ENCODE measurements around the gene ZNF385A. TPM values are rescaled to one million over a fixed set of nuclear protein-coding genes. Genes with fewer than 3 reads are reported as not detected.

The ZNF385A gene
- total and polyA plus RNA-seq, 2 of the 8 experiments (the other 6 are each of a cell fraction or from before 2014, with no cell fraction given): 5.2 to 14.3 TPM

DNA sequence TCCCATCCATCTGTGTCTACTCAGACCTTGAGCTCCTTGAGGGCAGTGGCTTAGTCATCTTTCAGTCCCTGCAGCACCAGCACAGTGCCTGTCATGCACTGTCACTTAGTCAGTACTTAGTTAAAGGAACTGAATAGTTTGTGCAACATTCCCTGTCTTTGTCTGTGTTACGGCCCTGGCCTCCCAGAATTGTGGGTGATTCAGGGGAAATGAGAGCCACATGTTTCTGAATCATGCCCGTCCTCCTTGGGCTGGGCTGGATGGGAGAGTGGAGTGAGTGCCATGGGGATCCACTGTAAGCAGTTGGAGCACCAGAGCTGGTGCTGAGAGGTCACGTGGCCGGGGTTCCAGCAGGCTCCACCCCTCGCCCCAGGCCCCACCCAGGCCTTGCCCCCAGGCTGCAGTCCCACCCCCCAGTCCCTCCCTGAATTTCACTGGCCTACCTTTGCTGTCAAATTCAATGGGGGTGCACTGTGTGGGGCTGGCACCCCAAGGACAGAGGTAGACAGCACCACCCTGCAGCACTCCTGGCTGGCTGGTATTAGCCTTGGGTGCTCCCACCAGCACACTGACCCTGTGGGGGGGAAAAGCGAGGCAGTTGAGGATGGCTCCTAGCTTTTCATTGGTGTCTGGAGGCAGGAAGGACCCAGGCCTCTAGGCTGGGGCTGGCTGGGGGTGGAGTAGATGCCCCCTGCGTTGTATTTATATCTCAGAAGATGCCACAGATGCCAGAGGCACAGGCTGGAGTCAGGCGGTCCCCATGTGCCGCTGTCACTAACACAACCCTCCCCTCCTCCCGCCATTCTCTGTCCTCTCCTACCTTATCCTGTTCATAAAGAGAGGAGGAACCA is 27.1 kb upstream of the ZNF385A start:
- no peak overlapping the region for H2AK5ac ChIP-seq (ENCODE audit: low read depth, low read length)
- H2AFZ ChIP-seq (ENCODE audit: low read length): no peak overlapping the region
- H3K23me2 ChIP-seq (ENCODE audit: low read depth, low read length): no peaks in the 10 kb centered on the region
- H3K18ac ChIP-seq (ENCODE audit: extremely low read depth, low read length): peak overlapping the region; percentile 38
- no peak overlapping the region for H3K4me2 ChIP-seq (ENCODE audit: insufficient read depth in 1 of 2, low read depth in 2 of 2, low read length in 2 of 2)
- H3K9me3 ChIP-seq (ENCODE audit: insufficient read depth in 2 of 2, low read depth in 1 of 2, low read length in 1 of 2): no peaks in the 10 kb centered on the region
- H2BK20ac ChIP-seq (ENCODE audit: low read length): no peak overlapping the region
- no peak overlapping the region for H2BK15ac ChIP-seq (ENCODE audit: low read length)
- 67% methylated on average over 7 of the region's 10 CpGs; no CpG with 5 or more reads in 1 of the 2 experiments for WGBS, 2 experiments (ENCODE audit: extremely low coverage in 1 of 2, insufficient coverage in 1 of 2, insufficient read length in 1 of 2, insufficient replicate concordance in 2 of 2, low coverage in 1 of 2, low lambda C conversion rate in 2 of 2, missing lambda C conversion rate in 1 of 2)
- H3K27me3 ChIP-seq (replicated peaks in 1 of 4; ENCODE audit: control insufficient read depth in 3 of 4, extremely low read depth in 1 of 4, insufficient read depth in 3 of 4, low read length in 3 of 4): no peaks in the 10 kb centered on the region
- no peaks in the 10 kb centered on the region for H3K79me2 ChIP-seq (ENCODE audit: control insufficient read depth in 1 of 2, insufficient read depth in 2 of 2, low read length in 2 of 2)
- no peak overlapping the region for H3K4me3 ChIP-seq (ENCODE audit: extremely low read depth in 1 of 4, insufficient read depth in 2 of 4, low read depth in 3 of 4, low read length in 4 of 4)
- H2BK120ac ChIP-seq (replicated peaks; ENCODE audit: low read depth, low read length): no peak overlapping the region
- no peak overlapping the region for H3K14ac ChIP-seq (ENCODE audit: insufficient read length)
- FAIRE-seq: no peak
- no peak overlapping the region for H3K56ac ChIP-seq (replicated peaks; ENCODE audit: insufficient read length, low read depth, low read length)
- H3K23ac ChIP-seq (ENCODE audit: insufficient read length): no peak overlapping the region
- TF ChIP-seq RXRA (IDR thresholded peaks at IDR 0.05; ENCODE audit: insufficient read depth, low read depth, low read length) (no peak), EZH2 (IDR thresholded peaks at IDR 0.05; ENCODE audit: low read depth, low read length, severe bottlenecking) (no peak)
- TF ChIP-seq, protein P1, sequence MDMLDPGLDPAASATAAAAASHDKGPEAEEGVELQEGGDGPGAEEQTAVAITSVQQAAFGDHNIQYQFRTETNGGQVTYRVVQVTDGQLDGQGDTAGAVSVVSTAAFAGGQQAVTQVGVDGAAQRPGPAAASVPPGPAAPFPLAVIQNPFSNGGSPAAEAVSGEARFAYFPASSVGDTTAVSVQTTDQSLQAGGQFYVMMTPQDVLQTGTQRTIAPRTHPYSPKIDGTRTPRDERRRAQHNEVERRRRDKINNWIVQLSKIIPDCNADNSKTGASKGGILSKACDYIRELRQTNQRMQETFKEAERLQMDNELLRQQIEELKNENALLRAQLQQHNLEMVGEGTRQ (IDR thresholded peaks at IDR 0.05; ENCODE audit: low read length): peak; percentile 72
- no peak overlapping the region for H4K5ac ChIP-seq (ENCODE audit: insufficient read length, low read depth, low read length)
- H3K4ac ChIP-seq (replicated peaks; ENCODE audit: insufficient read length, low read depth, low read length): no peak overlapping the region
- no peak overlapping the region for H4K8ac ChIP-seq (ENCODE audit: extremely low read depth, insufficient read depth, low read length)
- H2BK5ac ChIP-seq (ENCODE audit: low read depth, low read length): no peak overlapping the region
- DNase-seq (ENCODE audit: low read depth in 1 of 2, low spot score in 2 of 2): peak in 1 of 2 experiments; percentile 67
- H3K4me1 ChIP-seq (replicated peaks in 1 of 4; ENCODE audit: control insufficient read depth in 3 of 4, insufficient read depth in 4 of 4, low read length in 3 of 4): peaks cover 0 to 7% (median 0%) of the 10 kb centered on the region in 4 experiments; a peak in 2 of 7 replicates
- H4K20me1 ChIP-seq (replicated peaks in 1 of 2; ENCODE audit: control insufficient read depth in 1 of 2, insufficient read depth in 2 of 2, low read length in 2 of 2): peaks cover 2% of the 10 kb centered on the region in 2 experiments
- H3K79me1 ChIP-seq (ENCODE audit: low read depth, low read length): peaks cover 2% of the 10 kb centered on the region; the same call in 1 of the 2 replicates
- H2BK12ac ChIP-seq (ENCODE audit: low read depth, low read length): peak overlapping the region; percentile 63; the same call in 1 of the 2 replicates
- peaks cover 0 to 2% (median 0%) of the 10 kb centered on the region in 4 experiments; a peak in 3 of 8 replicates for H3K36me3 ChIP-seq (ENCODE audit: control insufficient read depth in 2 of 4, insufficient read depth in 4 of 4, low read length in 3 of 4)
- H3K9ac ChIP-seq (replicated peaks in 1 of 4; ENCODE audit: extremely low read depth in 1 of 4, low read depth in 3 of 4, low read length in 3 of 4): peak overlapping the region in 1 of 4 experiments; percentile 24; a peak in 1 of 7 replicates
- CTCF ChIA-PET (ENCODE audit: partially characterized antibody): interaction anchor here (0.7 to 12.1 kb wide), 11 partner anchors 11 to 160 kb away, joined by 4 to 271 read pairs (median 5); partner anchors contain the start of gene ZNF385A
- POLR2A ChIA-PET (ENCODE audit: partially characterized antibody): interaction anchor here (0.8 to 2.0 kb wide), 4 partner anchors 9 to 15 kb away, joined by 3 to 9 read pairs (median 4); no protein-coding TSS in a partner anchor
- H4K91ac ChIP-seq (replicated peaks; ENCODE audit: insufficient read length, low read length): no peak overlapping the region
- H3K27ac ChIP-seq (ENCODE audit: low read depth, low read length): no peak overlapping the region
